Lower leg skin (tissue), 4 donors: Measurements from ENCODE around the gene PALLD. TPM values are rescaled to one million over a fixed set of nuclear protein-coding genes. Genes with fewer than 3 reads are reported as not detected.

Experiments used
- DNase-seq, 2 donors: peaks; one replicate each; pipeline ENCODE4 v3.0.0-alpha.2; 2019; ENCODE audit warnings: low spot score in 2 of 2
- H3K4me3 ChIP-seq: fragments of 200-600 bp; sonication (generic); 2 replicates; pipeline ENCODE4 v1.5.1; 2017; ENCODE audit warnings: mild to moderate bottlenecking, low read depth; ENCODE audit not compliant: poor library complexity, severe bottlenecking
- CTCF ChIP-seq, 3 donors: fragments of 450-650 bp; IDR thresholded peaks; one replicate each; pipeline ENCODE4 v1.5.1; 2016; ENCODE audit warnings: antibody characterized with exemption in 3 of 3, mild to moderate bottlenecking in 3 of 3, moderate library complexity in 2 of 3
- POLR2A ChIP-seq, 2 donors: fragments of 450-650 bp; IDR thresholded peaks; one replicate each; pipeline ENCODE4 v1.6.1; 2016 to 2017; ENCODE audit warnings: antibody characterized with exemption in 2 of 2, mild to moderate bottlenecking in 1 of 2, moderate library complexity in 1 of 2
- WGBS, 2 donors: methylation state at CpG; one replicate each; pipeline ENCODE4 v1.1.5; 2018; 5-methylcytosine and 5-hydroxymethylcytosine counted together
- intact Hi-C: fragments of 100-400 bp; cut with DNase I; formaldehyde crosslinking; loops from one replicate; pipeline ENCODE4 v1.15.0; 2023; ENCODE audit warnings: low total_unique reads
- total RNA-seq, 4 donors: library from RNA; depleted of rRNA; stranded (reverse); fragments of >200 nt; gene quantifications; one replicate each; pipeline ENCODE4 v1.1.0, GENCODE V29; 2016

The PALLD gene
- total RNA-seq, 4 donors from 2014 or later: 46.1 to 103 (median 77.6) TPM

- DNase-seq: no peak
- TF ChIP-seq POLR2A (IDR thresholded peaks at IDR 0.05) (no peak), CTCF (IDR thresholded peaks at IDR 0.05) (no peak)
- no peak overlapping the region for H3K4me3 ChIP-seq
- intact Hi-C loops: no loop called here
These were observed 389.5 kb downstream of the PALLD start for GRCh38 chr4:168886351-168886750.

GRCh38 chr4:168887809-168888208 is 391.0 kb downstream of the PALLD start:
- TF ChIP-seq CTCF (IDR thresholded peaks at IDR 0.05): no peak
- no peak for TF ChIP-seq POLR2A (IDR thresholded peaks at IDR 0.05)
- no peak overlapping the region for H3K4me3 ChIP-seq
- intact Hi-C loops: no loop called here
- no peak for DNase-seq
- WGBS, 2 donors: 58 to 62% methylated on average over 1 of the region's 1 CpG

GRCh38 chr4:168888715-168889215 is 391.9 kb downstream of the PALLD start:
- 90 to 95% methylated on average over 6 of the region's 6 CpGs for WGBS, 2 donors
- no peak overlapping the region for H3K4me3 ChIP-seq
- intact Hi-C loops: no loop called here
- TF ChIP-seq CTCF (IDR thresholded peaks at IDR 0.05) (no peak), POLR2A (IDR thresholded peaks at IDR 0.05) (no peak)
- DNase-seq: no peak

- TF ChIP-seq CTCF (IDR thresholded peaks at IDR 0.05): no peak
- TF ChIP-seq POLR2A (IDR thresholded peaks at IDR 0.05): no peak
- intact Hi-C loops: loop anchor here (10.0 kb wide), 1 partner anchor 1986 kb away; no protein-coding TSS in a partner anchor
- no peak for DNase-seq
- H3K4me3 ChIP-seq: no peak overlapping the region
- 93 to 95% methylated on average over 2 of the region's 2 CpGs for WGBS, 2 donors
These were observed 394.2 kb downstream of the PALLD start for GRCh38 chr4:168891086-168891485.

- intact Hi-C loops: loop anchor here (10.0 kb wide), 1 partner anchor 1987 kb away; no protein-coding TSS in a partner anchor
- no peak for TF ChIP-seq CTCF (IDR thresholded peaks at IDR 0.05)
- no peak for TF ChIP-seq POLR2A (IDR thresholded peaks at IDR 0.05)
- no peak overlapping the region for H3K4me3 ChIP-seq
- WGBS, 2 donors: 91 to 96% methylated on average over 3 of the region's 3 CpGs
- no peak for DNase-seq
These were observed 394.8 kb downstream of the PALLD start for GRCh38 chr4:168891688-168892087.

GRCh38 chr4:168892475-168892874 is 395.6 kb downstream of the PALLD start:
- H3K4me3 ChIP-seq: no peak overlapping the region
- no peak for DNase-seq
- intact Hi-C loops: loop anchor here (10.0 kb wide), 1 partner anchor 1988 kb away; no protein-coding TSS in a partner anchor
- no peak for TF ChIP-seq CTCF (IDR thresholded peaks at IDR 0.05)
- no peak for TF ChIP-seq POLR2A (IDR thresholded peaks at IDR 0.05)
